Measurements from ENCODE around the gene CDC7.

GRCh38 chr1:91515994-91516393 is 15.3 kb downstream of the CDC7 start:
- TF ChIP-seq YY1 (IDR thresholded peaks at IDR 0.05; ENCODE audit: low read depth) = no peak
- no peak for TF ChIP-seq RAD21 (IDR thresholded peaks at IDR 0.05; ENCODE audit: low read depth)

Measured in Ishikawa (cell line).